Adrenal gland (tissue), 12 donors: Measurements from ENCODE around the gene SH2B3. TPM values are rescaled to one million over a fixed set of nuclear protein-coding genes. Genes with fewer than 3 reads are reported as not detected.
A peak's percentile ranks its signal among the peaks of the same experiment; 100 is the strongest.

Experiments
- DNase-seq, 7 donors: peaks; one replicate each; pipeline ENCODE4 v3.0.0-alpha.2; 2019 to 2020
- H3K27ac ChIP-seq, 5 donors: fragments of 200-600 bp; sonication (generic) in 4 of 5; 1 replicate in 3 of 5; 2 replicates in 2 of 5; pipeline versions ENCODE4 v1.5.1 to v1.8.0; 2016 to 2020; ENCODE audit warnings: mild to moderate bottlenecking in 1 of 5
- H3K27me3 ChIP-seq: fragments of 200-600 bp; 2 replicates; pipeline ENCODE4 v1.8.0; 2021
- H3K36me3 ChIP-seq, 2 donors: fragments of 200-600 bp; replicated peaks in 1 of 2; 1 replicate in 1 of 2; 2 replicates in 1 of 2; pipeline versions ENCODE4 v1.5.1 to v1.8.0; 2018 to 2022
- H3K4me1 ChIP-seq, 2 donors: fragments of 200-600 bp; replicated peaks in 1 of 2; 1 replicate in 1 of 2; 2 replicates in 1 of 2; pipeline versions ENCODE4 v1.5.1 to v1.8.0; 2018 to 2021
- H3K4me3 ChIP-seq, 4 donors: fragments of 200-600 bp; sonication (generic) in 3 of 4; one replicate each; pipeline ENCODE4 v1.5.1; 2016 to 2018
- H3K9me3 ChIP-seq, 3 donors: fragments of 200-600 bp; sonication (generic) in 1 of 3; replicated peaks in 1 of 3; 1 replicate in 2 of 3; 2 replicates in 1 of 3; pipeline versions ENCODE4 v1.5.1 to v1.8.0; 2016 to 2021
- POLR2A ChIP-seq, 2 donors: fragments of 450-650 bp; IDR thresholded peaks; one replicate each; pipeline ENCODE4 v1.6.1; 2017; ENCODE audit warnings: antibody characterized with exemption in 2 of 2, mild to moderate bottlenecking in 2 of 2, moderate library complexity in 1 of 2
- WGBS, 4 donors: extraction: QIAGEN DNeasy Blood & Tissue Kit in 2 of 4; methylation state at CpG; one replicate each; pipeline versions ENCODE4 v1.1.5 to v1.1.7; 2013 to 2017; 5-methylcytosine and 5-hydroxymethylcytosine counted together
- intact Hi-C, 2 donors: fragments of 100-400 bp; cut with DNase I; formaldehyde crosslinking; loops; one replicate each; pipeline versions ENCODE4 v1.14.1 to v1.15.0; 2022 to 2023
- polyA plus RNA-seq, 3 donors: library from polyadenylated mRNA; stranded (reverse); fragments of 200-250 nt in 2 of 3; fragments of 350-450 nt in 1 of 3; fragmentation: Illumina TruSeq in 1 of 3; extraction: RNeasy Lipid Tissue Mini Kit (QIAGEN cat#74804) in 1 of 3; gene quantifications; one replicate each; pipeline ENCODE4 v1.2.3, GENCODE V29; 2013 to 2014
- total RNA-seq, 9 donors: library from RNA; depleted of rRNA in 4 of 9; stranded (reverse); fragments of >200 nt in 4 of 9; fragments of 120-200 nt in 1 of 9; fragmentation: NEBNext Ultra II Directional in 1 of 9; extraction: Animal tissue kit (Norgen Biotek cat#: 25700) in 1 of 9; gene quantifications; one replicate each; pipeline versions ENCODE4 v1.1.0 to v1.2.4, GENCODE V29; 2013 to 2023
- TF ChIP-seq, protein P1 (sequence below), 6 experiments: fragments of 450-650 bp in 4 of 6; fragments of 200-600 bp in 2 of 6; sonication (generic) in 1 of 6; IDR thresholded peaks; 1 replicate in 5 of 6; 2 replicates in 1 of 6; pipeline versions ENCODE4 v1.5.1 to v1.8.0; 2016 to 2021; ENCODE audit warnings: antibody characterized with exemption in 6 of 6, mild to moderate bottlenecking in 2 of 6, moderate library complexity in 1 of 6
- donor health status: healthy with polysubstance abuse.
- donor health status: Bipolar disorder and iron deficiency.
- donor health status: DM: yes; HTN: yes; CAD: no.
- donor health status: DM: no; HTN: no; CAD: no.
- donor health status: DM: no; HTN: no; CAD: no.
- donor health status: DM: yes; HTN: yes; CAD: no.

The SH2B3 gene
- total and polyA plus RNA-seq, 12 donors: 5.8 to 70.3 (median 28.5) TPM

DNA sequence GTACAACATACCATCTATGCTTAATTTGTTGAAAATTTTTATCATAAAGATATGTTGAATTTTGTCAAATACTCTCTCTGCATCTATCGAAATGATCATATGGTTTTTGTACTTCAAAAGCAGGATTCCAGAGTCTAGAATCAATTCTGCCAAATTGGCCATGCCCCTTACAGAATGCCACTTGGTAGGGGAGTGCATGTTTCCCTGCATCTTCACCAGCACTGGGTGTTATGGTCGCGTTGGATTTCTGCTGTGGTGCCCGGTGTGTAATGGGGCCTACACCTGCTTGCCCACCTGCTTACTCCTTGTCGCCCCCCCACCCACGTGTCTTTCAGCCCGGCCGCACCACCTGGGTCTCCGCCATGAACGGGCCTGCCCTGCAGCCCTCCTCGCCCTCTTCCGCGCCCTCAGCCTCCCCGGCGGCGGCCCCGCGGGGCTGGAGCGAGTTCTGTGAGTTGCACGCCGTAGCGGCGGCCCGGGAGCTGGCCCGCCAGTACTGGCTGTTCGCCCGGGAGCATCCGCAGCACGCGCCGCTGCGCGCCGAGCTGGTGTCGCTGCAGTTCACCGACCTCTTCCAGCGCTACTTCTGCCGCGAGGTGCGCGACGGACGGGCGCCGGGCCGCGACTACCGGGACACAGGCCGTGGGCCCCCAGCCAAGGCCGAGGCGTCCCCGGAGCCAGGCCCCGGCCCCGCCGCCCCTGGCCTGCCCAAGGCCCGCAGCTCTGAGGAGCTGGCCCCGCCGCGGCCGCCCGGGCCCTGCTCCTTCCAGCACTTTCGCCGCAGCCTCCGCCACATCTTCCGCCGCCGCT lies 12.3 kb downstream of the SH2B3 start:
- intact Hi-C loops: no loop called here
- no peak overlapping the region for H3K27ac ChIP-seq
- H3K4me1 ChIP-seq: peaks cover 16 to 33% of the 10 kb centered on the region in 2 donors
- no peaks in the 10 kb centered on the region for H3K9me3 ChIP-seq
- no peaks in the 10 kb centered on the region for H3K27me3 ChIP-seq
- peaks cover 0 to 34% of the 10 kb centered on the region in 2 donors for H3K36me3 ChIP-seq
- no peak for TF ChIP-seq POLR2A (IDR thresholded peaks at IDR 0.05)
- TF ChIP-seq, protein P1, sequence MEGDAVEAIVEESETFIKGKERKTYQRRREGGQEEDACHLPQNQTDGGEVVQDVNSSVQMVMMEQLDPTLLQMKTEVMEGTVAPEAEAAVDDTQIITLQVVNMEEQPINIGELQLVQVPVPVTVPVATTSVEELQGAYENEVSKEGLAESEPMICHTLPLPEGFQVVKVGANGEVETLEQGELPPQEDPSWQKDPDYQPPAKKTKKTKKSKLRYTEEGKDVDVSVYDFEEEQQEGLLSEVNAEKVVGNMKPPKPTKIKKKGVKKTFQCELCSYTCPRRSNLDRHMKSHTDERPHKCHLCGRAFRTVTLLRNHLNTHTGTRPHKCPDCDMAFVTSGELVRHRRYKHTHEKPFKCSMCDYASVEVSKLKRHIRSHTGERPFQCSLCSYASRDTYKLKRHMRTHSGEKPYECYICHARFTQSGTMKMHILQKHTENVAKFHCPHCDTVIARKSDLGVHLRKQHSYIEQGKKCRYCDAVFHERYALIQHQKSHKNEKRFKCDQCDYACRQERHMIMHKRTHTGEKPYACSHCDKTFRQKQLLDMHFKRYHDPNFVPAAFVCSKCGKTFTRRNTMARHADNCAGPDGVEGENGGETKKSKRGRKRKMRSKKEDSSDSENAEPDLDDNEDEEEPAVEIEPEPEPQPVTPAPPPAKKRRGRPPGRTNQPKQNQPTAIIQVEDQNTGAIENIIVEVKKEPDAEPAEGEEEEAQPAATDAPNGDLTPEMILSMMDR (IDR thresholded peaks at IDR 0.05): no peak
- no peak for DNase-seq
- H3K4me3 ChIP-seq: no peak overlapping the region
- WGBS, 4 donors: 94 to 96% (median 95%) methylated on average over 19 to 67 of the region's 67 CpGs

DNA sequence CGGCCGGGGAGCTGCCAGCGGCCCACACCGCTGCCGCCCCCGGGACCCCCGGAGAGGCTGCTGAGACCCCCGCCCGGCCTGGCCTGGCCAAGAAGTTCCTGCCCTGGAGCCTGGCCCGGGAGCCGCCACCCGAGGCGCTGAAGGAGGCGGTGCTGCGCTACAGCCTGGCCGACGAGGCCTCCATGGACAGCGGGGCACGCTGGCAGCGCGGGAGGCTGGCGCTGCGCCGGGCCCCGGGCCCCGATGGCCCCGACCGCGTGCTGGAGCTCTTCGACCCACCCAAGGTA lies 12.8 kb downstream of the SH2B3 start:
- Histone ChIP-seq H3K4me3 (no peak overlapping the region), H3K4me1 (peaks cover 12 to 27% of the 10 kb centered on the region in 2 donors), H3K27me3 (no peaks in the 10 kb centered on the region), H3K27ac (no peak overlapping the region), H3K9me3 (no peaks in the 10 kb centered on the region), H3K36me3 (peaks cover 0 to 34% of the 10 kb centered on the region in 2 donors)
- intact Hi-C loops: no loop called here
- no peak for DNase-seq
- 95 to 97% methylated on average over 21 to 30 of the region's 30 CpGs; no CpG with 5 or more reads in 2 of the 4 donors for WGBS, 4 donors
- TF ChIP-seq, protein P1 (IDR thresholded peaks at IDR 0.05): no peak
- TF ChIP-seq POLR2A (IDR thresholded peaks at IDR 0.05): no peak

DNA sequence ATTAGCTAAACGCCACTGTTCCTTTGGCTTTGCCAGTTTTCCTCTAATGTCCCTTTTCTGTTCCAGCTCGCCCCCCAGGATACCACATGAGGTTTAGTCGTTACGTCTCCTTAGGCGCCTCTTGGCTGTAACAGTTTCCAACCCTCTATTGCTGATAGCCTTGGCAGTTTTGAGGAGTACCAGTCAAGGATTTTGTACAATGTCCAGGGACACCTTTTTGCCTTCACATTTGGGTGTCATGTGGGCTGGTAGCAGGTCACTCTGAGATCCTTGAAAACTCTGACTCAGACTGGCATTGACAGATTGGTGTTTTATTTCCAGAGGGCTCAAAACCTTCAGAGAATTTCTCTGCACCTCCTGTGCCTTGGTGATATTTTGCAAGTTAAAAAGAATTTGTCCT lies 14.1 kb downstream of the SH2B3 start:
- Histone ChIP-seq H3K27me3 (no peaks in the 10 kb centered on the region), H3K27ac (peak overlapping the region in 2 of 5 donors; percentile 13 to 58), H3K36me3 (peaks cover 0 to 34% of the 10 kb centered on the region in 2 donors), H3K9me3 (no peaks in the 10 kb centered on the region), H3K4me3 (no peak overlapping the region), H3K4me1 (peaks cover 6 to 18% of the 10 kb centered on the region in 2 donors)
- DNase-seq: peak in 2 of 7 donors; percentile 58 to 60
- TF ChIP-seq POLR2A (IDR thresholded peaks at IDR 0.05): no peak
- TF ChIP-seq, protein P1 (IDR thresholded peaks at IDR 0.05): no peak
- intact Hi-C loops: no loop called here
- 41 to 54% (median 42%) methylated on average over 5 of the region's 5 CpGs for WGBS, 4 donors

DNA sequence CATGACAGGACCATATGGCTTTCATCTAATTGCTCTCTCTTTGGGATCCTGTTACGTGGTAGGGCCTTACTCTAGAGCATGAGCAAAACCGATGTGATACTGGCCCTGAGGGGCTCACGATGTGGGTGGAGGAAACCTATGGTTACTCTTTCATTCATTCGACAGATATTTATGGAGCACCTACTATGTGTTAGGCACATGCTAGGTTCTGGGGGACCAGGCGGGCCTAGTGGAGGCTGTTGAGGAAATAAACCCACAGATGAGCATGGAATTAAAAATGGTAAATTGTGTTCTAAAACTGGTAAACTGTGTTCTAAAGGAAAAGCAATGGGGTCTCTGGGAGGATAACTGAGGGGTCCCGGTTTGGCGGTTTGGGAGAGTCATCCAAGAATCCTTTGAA lies 14.8 kb downstream of the SH2B3 start:
- TF ChIP-seq, protein P1 (IDR thresholded peaks at IDR 0.05): no peak
- no peak for TF ChIP-seq POLR2A (IDR thresholded peaks at IDR 0.05)
- Histone ChIP-seq H3K27me3 (no peaks in the 10 kb centered on the region), H3K27ac (no peak overlapping the region), H3K36me3 (peaks cover 0 to 34% of the 10 kb centered on the region in 2 donors), H3K9me3 (no peaks in the 10 kb centered on the region), H3K4me1 (peaks cover 6 to 21% of the 10 kb centered on the region in 2 donors), H3K4me3 (no peak overlapping the region)
- WGBS, 4 donors: 84 to 95% (median 93%) methylated on average over 7 of the region's 7 CpGs
- no peak for DNase-seq
- intact Hi-C loops: no loop called here
